Colonic mucosa (tissue), 4 donors: ENCODE results near the gene ADO. TPM values are rescaled to one million over a fixed set of nuclear protein-coding genes. Genes with fewer than 3 reads are reported as not detected.

Source experiments
- DNase-seq: peaks from one replicate; pipeline ENCODE4 v3.0.0-alpha.2; 2020
- H3K27ac ChIP-seq: fragments of 200-600 bp; one replicate; pipeline ENCODE4 v1.8.0; 2021
- H3K27me3 ChIP-seq: fragments of 200-600 bp; one replicate; pipeline ENCODE4 v1.8.0; 2021
- H3K36me3 ChIP-seq: fragments of 200-600 bp; one replicate; pipeline ENCODE4 v1.8.0; 2021
- H3K4me1 ChIP-seq: fragments of 200-600 bp; one replicate; pipeline ENCODE4 v1.8.0; 2021; ENCODE audit warnings: mild to moderate bottlenecking
- H3K4me3 ChIP-seq: fragments of 200-600 bp; one replicate; pipeline ENCODE4 v1.8.0; 2021
- H3K9ac ChIP-seq, 2 donors: one replicate each; pipeline ENCODE4 v1.7.0; 2013; ENCODE audit warnings: control low read depth in 2 of 2, low read depth in 2 of 2, low read length in 2 of 2
- H3K9me3 ChIP-seq: fragments of 200-600 bp; one replicate; pipeline ENCODE4 v1.8.0; 2021
- CTCF ChIP-seq: fragments of 200-600 bp; IDR thresholded peaks from one replicate; pipeline ENCODE4 v1.8.0; 2022; ENCODE audit warnings: antibody characterized with exemption, mild to moderate bottlenecking
- intact Hi-C: fragments of 100-400 bp; cut with DNase I; formaldehyde crosslinking; loops from one replicate; pipeline ENCODE4 v1.14.1; 2022
- total RNA-seq, 2 donors: library from RNA; stranded (reverse); fragmentation: NEBNext Ultra II Directional in 1 of 2; extraction: Animal tissue kit (Norgen Biotek cat#: 25700) in 1 of 2; gene quantifications; one replicate each; pipeline ENCODE4 v1.2.1, GENCODE V29; 2021
- donor health status: healthy.
- donor health status: DM: no; HTN: no; CAD: no.
- donor health status: DM: no; HTN: no; CAD: no.

ADO gene
- total RNA-seq, 2 donors from 2014 or later: 13.5 to 15.5 TPM

- no peak for TF ChIP-seq CTCF
- Histone ChIP-seq H3K4me1 (peaks cover 16% of the 10 kb centered on the region), H3K36me3 (no peaks in the 10 kb centered on the region), H3K9ac (peak overlapping the region; percentile 19 to 82), H3K9me3 (no peaks in the 10 kb centered on the region), H3K27ac (no peak overlapping the region), H3K4me3 (peak overlapping the region; percentile 81), H3K27me3 (peaks cover 36% of the 10 kb centered on the region)
- intact Hi-C loops: loop anchor here (5.0 to 10.0 kb wide), 2 partner anchors 341 to 361 kb away; no protein-coding TSS in a partner anchor
- no peak for DNase-seq
Observed at GRCh38 chr10:62816076-62816330, 11.5 kb downstream of the ADO start.

GRCh38 chr10:62816331-62817120, 12.0 kb downstream of the ADO start, which contains the start of gene EGR2:
Gene EGR2, minus strand, starts transcription at chr10:62816366. Its CDS starts 337 bp downstream, at chr10:62816029.
- TF ChIP-seq CTCF: no peak
- H3K27me3 ChIP-seq: peaks cover 36% of the 10 kb centered on the region
- peak within 1 kb of the TSS; percentile 83 for H3K27ac ChIP-seq
- intact Hi-C loops: loop anchor here (5.0 to 10.0 kb wide), 2 partner anchors 341 to 362 kb away; no protein-coding TSS in a partner anchor
- peak within 1 kb of the TSS; percentile 68 to 82 for H3K9ac ChIP-seq
- peaks cover 16% of the 10 kb centered on the region for H3K4me1 ChIP-seq
- no peaks in the 10 kb centered on the region for H3K9me3 ChIP-seq
- H3K4me3 ChIP-seq: peak within 1 kb of the TSS; percentile 81
- DNase-seq: peak; percentile 95
- no peaks in the 10 kb centered on the region for H3K36me3 ChIP-seq

GRCh38 chr10:62817121-62817765, 12.7 kb downstream of the ADO start:
- Histone ChIP-seq H3K9ac (peak overlapping the region; percentile 68 to 82), H3K4me3 (peak overlapping the region; percentile 81), H3K27ac (peak overlapping the region; percentile 83), H3K9me3 (no peaks in the 10 kb centered on the region), H3K36me3 (no peaks in the 10 kb centered on the region), H3K27me3 (peaks cover 36% of the 10 kb centered on the region), H3K4me1 (peaks cover 16% of the 10 kb centered on the region)
- DNase-seq: peak; percentile 56
- intact Hi-C loops: loop anchor here (5.0 to 10.0 kb wide), 2 partner anchors 340 to 362 kb away; no protein-coding TSS in a partner anchor
- no peak for TF ChIP-seq CTCF

GRCh38 chr10:62817766-62818425, 13.4 kb downstream of the ADO start:
- intact Hi-C loops: loop anchor here (2.0 to 10.0 kb wide), 3 partner anchors 227 to 363 kb away; no protein-coding TSS in a partner anchor
- peak overlapping the region; percentile 81 for H3K4me3 ChIP-seq

More at GRCh38 chr10:62817766-62818425, 13.4 kb downstream of the ADO start:
- Histone ChIP-seq H3K36me3 (no peaks in the 10 kb centered on the region), H3K4me1 (peaks cover 16% of the 10 kb centered on the region), H3K27ac (peak overlapping the region; percentile 83), H3K9ac (peak overlapping the region; percentile 68 to 82), H3K27me3 (peaks cover 36% of the 10 kb centered on the region), H3K9me3 (no peaks in the 10 kb centered on the region)
- peak; percentile 82 for TF ChIP-seq CTCF
- peak; percentile 72 for DNase-seq
